H9 (cell line): ENCODE measurements around the gene FCER1G. TPM values are rescaled to one million over a fixed set of nuclear protein-coding genes. Genes with fewer than 3 reads are reported as not detected.
A peak's percentile ranks its signal among the peaks of the same experiment; 100 is the strongest.

ENCODE experiments used
- DNase-seq: peaks from one replicate; pipeline ENCODE4 v3.0.0-alpha.2; 2017
- H2AFZ ChIP-seq: one replicate; pipeline ENCODE4 v1.6.1; 2013; ENCODE audit warnings: mild to moderate bottlenecking, low read length, control low read depth, moderate library complexity
- H2AK5ac ChIP-seq: 2 replicates; pipeline ENCODE4 v1.6.1; 2013; ENCODE audit warnings: low read length, control low read depth, mixed read lengths; ENCODE audit not compliant: insufficient read length
- H2BK120ac ChIP-seq: one replicate; pipeline ENCODE4 v1.6.1; 2013; ENCODE audit warnings: low read depth, mild to moderate bottlenecking, low read length, control low read depth, inconsistent platforms; ENCODE audit not compliant: poor library complexity, severe bottlenecking
- H2BK12ac ChIP-seq: 2 replicates; pipeline ENCODE4 v1.6.1; 2013; ENCODE audit warnings: low read length, control low read depth, mixed read lengths, low read depth; ENCODE audit not compliant: insufficient read length
- H2BK15ac ChIP-seq: 2 replicates; pipeline ENCODE4 v1.6.1; 2013; ENCODE audit warnings: low read depth, low read length, control low read depth
- H2BK20ac ChIP-seq: one replicate; pipeline ENCODE4 v1.6.1; 2013; ENCODE audit warnings: low read depth, mild to moderate bottlenecking, low read length, control low read depth, inconsistent platforms; ENCODE audit not compliant: poor library complexity, severe bottlenecking
- H2BK5ac ChIP-seq: 2 replicates; pipeline ENCODE4 v1.6.1; 2013; ENCODE audit warnings: low read length, control low read depth, mixed read lengths; ENCODE audit not compliant: insufficient read length
- H3K14ac ChIP-seq: 2 replicates; pipeline ENCODE4 v1.6.1; 2013; ENCODE audit warnings: low read length, control low read depth; ENCODE audit not compliant: insufficient read depth
- H3K18ac ChIP-seq: 2 replicates; pipeline ENCODE4 v1.6.1; 2013; ENCODE audit warnings: low read depth, mild to moderate bottlenecking, mixed read lengths, low read length, control low read depth; ENCODE audit not compliant: insufficient read length
- H3K23ac ChIP-seq: 2 replicates; pipeline ENCODE4 v1.6.1; 2013; ENCODE audit warnings: low read length, control low read depth, mixed read lengths, low read depth; ENCODE audit not compliant: insufficient read length
- H3K23me2 ChIP-seq: 2 replicates; pipeline ENCODE4 v1.6.1; 2013; ENCODE audit warnings: low read depth, mild to moderate bottlenecking, mixed read lengths, low read length, control low read depth; ENCODE audit not compliant: insufficient read length, poor library complexity, severe bottlenecking
- H3K27ac ChIP-seq: 2 replicates; pipeline ENCODE4 v1.5.1; 2013; ENCODE audit warnings: low read length, control low read depth, mixed read lengths, low read depth; ENCODE audit not compliant: insufficient read length
- H3K27me3 ChIP-seq: 2 replicates; pipeline ENCODE4 v1.6.1; 2013; ENCODE audit warnings: low read length, control low read depth, inconsistent platforms; ENCODE audit not compliant: insufficient read depth
- H3K4ac ChIP-seq: 2 replicates; pipeline ENCODE4 v1.6.1; 2013; ENCODE audit warnings: low read depth, mild to moderate bottlenecking, control low read depth, inconsistent platforms, low read length, moderate library complexity
- H3K4me1 ChIP-seq: 2 replicates; pipeline ENCODE4 v1.6.1; 2013; ENCODE audit warnings: low read length, control low read depth, inconsistent platforms; ENCODE audit not compliant: insufficient read depth
- H3K4me2 ChIP-seq: 2 replicates; pipeline ENCODE4 v1.6.1; 2013; ENCODE audit warnings: low read length, control low read depth, mixed read lengths; ENCODE audit not compliant: insufficient read length, insufficient read depth
- H3K56ac ChIP-seq: 2 replicates; pipeline ENCODE4 v1.6.1; 2013; ENCODE audit warnings: low read depth, mild to moderate bottlenecking, mixed read lengths, low read length, control low read depth; ENCODE audit not compliant: insufficient read length
- H3K79me1 ChIP-seq: 2 replicates; pipeline ENCODE4 v1.6.1; 2013; ENCODE audit warnings: low read depth, mild to moderate bottlenecking, moderate library complexity, low read length, control low read depth, inconsistent platforms; ENCODE audit not compliant: insufficient read depth, poor library complexity, severe bottlenecking
- H3K79me2 ChIP-seq: 2 replicates; pipeline ENCODE4 v1.6.1; 2013; ENCODE audit warnings: low read length, control low read depth, inconsistent platforms; ENCODE audit not compliant: insufficient read depth
- H3K9ac ChIP-seq: 2 replicates; pipeline ENCODE4 v1.6.1; 2013; ENCODE audit warnings: low read length, control low read depth, mixed read lengths; ENCODE audit not compliant: insufficient read length; ENCODE audit errors: extremely low read depth
- H3K9me3 ChIP-seq: one replicate; pipeline ENCODE4 v1.6.1; 2013; ENCODE audit warnings: low read depth, low read length, inconsistent platforms; ENCODE audit not compliant: control insufficient read depth
- H3T11ph ChIP-seq: one replicate; pipeline ENCODE4 v1.6.1; 2013; ENCODE audit warnings: mild to moderate bottlenecking, low read length, control low read depth, inconsistent platforms
- H4K20me1 ChIP-seq: one replicate; pipeline ENCODE4 v1.6.1; 2013; ENCODE audit not compliant: control insufficient read depth, insufficient read length, insufficient read depth
- H4K5ac ChIP-seq: 2 replicates; pipeline ENCODE4 v1.6.1; 2013; ENCODE audit warnings: low read depth, mild to moderate bottlenecking, mixed read lengths, low read length, control low read depth; ENCODE audit not compliant: insufficient read length
- H4K8ac ChIP-seq: replicated peaks from 2 replicates; pipeline ENCODE4 v1.6.1; 2013; ENCODE audit warnings: low read length, control low read depth, mixed read lengths, low read depth; ENCODE audit not compliant: insufficient read length
- H4K91ac ChIP-seq: 2 replicates; pipeline ENCODE4 v1.6.1; 2013; ENCODE audit warnings: low read depth, mild to moderate bottlenecking, moderate library complexity, mixed read lengths, low read length, control low read depth; ENCODE audit not compliant: insufficient read length
- H3K27ac Mint-ChIP-seq, 3 experiments: 2 replicates in 2 of 3; 3 replicates in 1 of 3; pipeline ENCODE4 v1.8.0; 2020 to 2021; ENCODE audit warnings: mixed read lengths in 3 of 3, mild to moderate bottlenecking in 1 of 3, moderate library complexity in 1 of 3
- H3K27me3 Mint-ChIP-seq: 2 replicates; pipeline ENCODE4 v1.8.0; 2021; ENCODE audit warnings: low read depth, mild to moderate bottlenecking, moderate library complexity, mixed read lengths
- H3K36me3 Mint-ChIP-seq, 3 experiments: 2 replicates in 2 of 3; 3 replicates in 1 of 3; pipeline ENCODE4 v1.8.0; 2020 to 2021; ENCODE audit warnings: low read depth in 3 of 3, mixed read lengths in 3 of 3; ENCODE audit not compliant: insufficient read depth in 1 of 3
- H3K4me1 Mint-ChIP-seq, 2 experiments: 2 replicates each; pipeline ENCODE4 v1.8.0; 2020; ENCODE audit warnings: mixed read lengths in 2 of 2
- H3K4me3 Mint-ChIP-seq, 2 experiments: 2 replicates in 1 of 2; 3 replicates in 1 of 2; pipeline ENCODE4 v1.8.0; 2020 to 2021; ENCODE audit warnings: mild to moderate bottlenecking in 2 of 2, mixed read lengths in 2 of 2, moderate library complexity in 1 of 2
- H3K9me3 Mint-ChIP-seq, 2 experiments: 2 replicates in 1 of 2; 3 replicates in 1 of 2; pipeline ENCODE4 v1.8.0; 2020; ENCODE audit warnings: mild to moderate bottlenecking in 2 of 2, mixed read lengths in 2 of 2, moderate library complexity in 1 of 2
- WGBS: extraction: QIAGEN DNeasy Blood & Tissue Kit; methylation state at CpG from one replicate; pipeline ENCODE4 v1.1.7; 2013; ENCODE audit warnings: missing lambda C conversion rate, low lambda C conversion rate, mixed read lengths; ENCODE audit not compliant: insufficient read length; ENCODE audit errors: extremely low coverage; 5-methylcytosine and 5-hydroxymethylcytosine counted together
- total RNA-seq: library from RNA; stranded (reverse); gene quantifications from 2 replicates; pipeline ENCODE4 v1.2.1, GENCODE V29; 2021
- TF ChIP-seq, protein P1 (sequence below): fragments of 200-600 bp; sonication (generic); conservative IDR thresholded peaks from 3 replicates; pipeline ENCODE4 v1.8.0; 2021; ENCODE audit warnings: antibody characterized with exemption, mild to moderate bottlenecking

FCER1G gene
- total RNA-seq, 1 experiment from 2014 or later, result 0.90 TPM

DNA sequence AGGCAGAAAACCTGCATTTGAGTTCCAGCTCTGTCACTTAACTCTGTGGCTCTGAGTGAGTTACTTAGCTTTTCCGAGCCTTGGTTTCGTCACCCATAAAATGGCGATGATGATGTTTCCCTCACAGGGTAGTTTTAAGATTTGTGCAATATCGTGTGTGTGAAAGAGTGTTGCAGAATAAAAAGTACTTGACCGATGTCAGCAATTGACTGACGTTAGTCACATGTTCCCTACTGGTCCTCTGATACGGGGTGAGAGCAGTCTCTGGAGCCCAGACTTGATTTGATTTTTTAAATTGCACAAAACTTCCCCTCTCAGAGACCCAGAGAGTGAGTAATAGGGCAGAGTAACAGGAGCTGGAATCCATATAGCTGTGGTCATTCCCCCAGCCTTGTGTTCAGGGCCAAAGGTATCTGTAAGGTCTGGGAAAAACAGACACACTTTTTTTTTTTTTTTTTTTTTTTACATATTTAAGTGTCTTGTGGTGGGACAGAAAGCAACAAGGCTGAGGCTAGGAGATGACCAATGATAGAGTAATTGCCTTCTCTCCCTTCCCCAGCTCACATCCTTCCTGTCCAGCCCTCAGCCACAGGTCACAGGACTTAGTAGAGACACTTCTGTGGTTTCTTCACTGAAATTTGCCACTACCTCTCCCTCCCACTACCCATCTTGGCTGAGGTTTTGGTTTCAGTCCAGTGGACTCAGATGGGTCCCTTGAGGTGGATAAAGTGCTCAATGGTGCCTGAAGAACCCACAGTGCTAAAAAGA lies 2.0 kb downstream of the FCER1G start:
- peaks cover 4% of the 10 kb centered on the region; the same call in 1 of the 2 replicates for H3K4me1 ChIP-seq
- H3K23me2 ChIP-seq, result no peaks in the 10 kb centered on the region
- no peak overlapping the region for H3K4me2 ChIP-seq
- H3K18ac ChIP-seq, result no peak overlapping the region
- Mint-ChIP-seq H3K9me3 (no peaks in the 10 kb centered on the region), H3K4me1 (peaks cover 17 to 28% of the 10 kb centered on the region in 2 experiments), H3K27me3 (no peaks in the 10 kb centered on the region), H3K36me3 (peaks cover 12 to 29% (median 28%) of the 10 kb centered on the region in 3 experiments; a peak in 6 of 7 replicates), H3K4me3 (no peak overlapping the region), H3K27ac (peak overlapping the region in 1 of 3 experiments; percentile 86; a peak in 1 of 7 replicates)
- H3K56ac ChIP-seq, result no peak overlapping the region
- no peak overlapping the region for H3K14ac ChIP-seq
- H2AK5ac ChIP-seq, result no peak overlapping the region
- H2BK120ac ChIP-seq, result no peak overlapping the region
- no peaks in the 10 kb centered on the region for H3K9me3 ChIP-seq
- no peak overlapping the region for H2BK15ac ChIP-seq
- no peak overlapping the region for H4K91ac ChIP-seq
- H3T11ph ChIP-seq, result no peak overlapping the region
- H2BK5ac ChIP-seq, result no peak overlapping the region
- H4K8ac ChIP-seq, result no peak overlapping the region
- TF ChIP-seq, protein P1, sequence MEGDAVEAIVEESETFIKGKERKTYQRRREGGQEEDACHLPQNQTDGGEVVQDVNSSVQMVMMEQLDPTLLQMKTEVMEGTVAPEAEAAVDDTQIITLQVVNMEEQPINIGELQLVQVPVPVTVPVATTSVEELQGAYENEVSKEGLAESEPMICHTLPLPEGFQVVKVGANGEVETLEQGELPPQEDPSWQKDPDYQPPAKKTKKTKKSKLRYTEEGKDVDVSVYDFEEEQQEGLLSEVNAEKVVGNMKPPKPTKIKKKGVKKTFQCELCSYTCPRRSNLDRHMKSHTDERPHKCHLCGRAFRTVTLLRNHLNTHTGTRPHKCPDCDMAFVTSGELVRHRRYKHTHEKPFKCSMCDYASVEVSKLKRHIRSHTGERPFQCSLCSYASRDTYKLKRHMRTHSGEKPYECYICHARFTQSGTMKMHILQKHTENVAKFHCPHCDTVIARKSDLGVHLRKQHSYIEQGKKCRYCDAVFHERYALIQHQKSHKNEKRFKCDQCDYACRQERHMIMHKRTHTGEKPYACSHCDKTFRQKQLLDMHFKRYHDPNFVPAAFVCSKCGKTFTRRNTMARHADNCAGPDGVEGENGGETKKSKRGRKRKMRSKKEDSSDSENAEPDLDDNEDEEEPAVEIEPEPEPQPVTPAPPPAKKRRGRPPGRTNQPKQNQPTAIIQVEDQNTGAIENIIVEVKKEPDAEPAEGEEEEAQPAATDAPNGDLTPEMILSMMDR, result no peak
- H3K23ac ChIP-seq, result no peak overlapping the region
- H3K27ac ChIP-seq, result no peak overlapping the region
- H2BK20ac ChIP-seq, result no peak overlapping the region
- no peak overlapping the region for H3K9ac ChIP-seq
- H2AFZ ChIP-seq, result no peak overlapping the region
- H3K4ac ChIP-seq, result no peak overlapping the region
- H4K20me1 ChIP-seq, result no peaks in the 10 kb centered on the region
- no peak for DNase-seq
- WGBS, result no CpG with 5 or more reads among the region's 7 CpGs
- H3K79me2 ChIP-seq, result no peaks in the 10 kb centered on the region
- no peaks in the 10 kb centered on the region for H3K27me3 ChIP-seq
- H4K5ac ChIP-seq, result no peak overlapping the region
- no peaks in the 10 kb centered on the region for H3K79me1 ChIP-seq
- no peak overlapping the region for H2BK12ac ChIP-seq
